Stimulated activated CD4-positive, alpha-beta T cell treated with anti-CD3 and anti-CD28 coated beads, Interleukin-1b, Interleukin-23, amount 100 ng/mL, for 1 hour (primary cell): ENCODE measurements around the gene VCAM1.
"Not testable (repeated sequence)": the region's sequence is repeated elsewhere in the genome, so short reads cannot be mapped to it uniquely, and the experiment has no call there.

ENCODE experiments used
- DNase-seq, 2 donors: peaks; one replicate each; pipeline ENCODE4 v3.0.0-alpha.2; 2020; ENCODE audit warnings: low read depth in 2 of 2

VCAM1 gene

DNA sequence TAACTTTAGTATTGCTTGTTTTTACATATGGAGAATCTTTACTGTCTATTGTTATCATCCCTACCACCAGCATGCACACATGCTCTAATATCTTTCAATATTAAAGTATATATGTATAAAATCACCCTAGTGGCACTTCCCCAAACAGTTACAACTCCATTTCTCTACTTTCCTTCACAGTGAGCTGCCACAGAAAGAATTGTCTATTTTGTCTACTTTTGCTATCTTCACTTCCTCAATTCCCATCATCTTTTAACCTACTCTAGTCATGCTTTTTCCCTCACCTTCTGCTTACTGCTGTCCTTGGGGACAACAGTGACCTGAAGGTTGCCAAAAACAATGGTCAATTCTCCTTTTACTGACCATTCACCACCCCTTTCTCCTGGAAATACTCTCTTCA lies 59.2 kb downstream of the VCAM1 start:
- no peak for DNase-seq

DNA sequence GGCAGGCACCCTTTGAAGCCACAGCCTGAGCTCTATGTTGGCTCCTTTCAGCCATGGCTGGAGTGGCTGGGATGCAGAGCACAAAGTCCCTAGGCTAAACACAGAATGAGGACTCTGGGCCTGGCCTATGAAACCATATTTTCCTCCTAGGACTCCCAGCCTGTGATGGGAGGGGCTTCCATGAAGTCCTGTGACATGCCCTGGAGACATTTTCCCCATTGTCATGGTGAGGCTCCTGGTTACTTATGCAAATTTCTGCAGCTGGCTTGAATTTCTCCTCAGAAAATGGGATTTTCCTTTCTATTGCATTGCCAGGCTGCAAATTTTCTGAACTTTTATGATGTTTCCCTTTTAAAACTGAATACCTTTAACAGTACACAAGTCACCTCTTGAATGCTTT lies 61.3 kb downstream of the VCAM1 start:
- DNase-seq: no peak

DNA sequence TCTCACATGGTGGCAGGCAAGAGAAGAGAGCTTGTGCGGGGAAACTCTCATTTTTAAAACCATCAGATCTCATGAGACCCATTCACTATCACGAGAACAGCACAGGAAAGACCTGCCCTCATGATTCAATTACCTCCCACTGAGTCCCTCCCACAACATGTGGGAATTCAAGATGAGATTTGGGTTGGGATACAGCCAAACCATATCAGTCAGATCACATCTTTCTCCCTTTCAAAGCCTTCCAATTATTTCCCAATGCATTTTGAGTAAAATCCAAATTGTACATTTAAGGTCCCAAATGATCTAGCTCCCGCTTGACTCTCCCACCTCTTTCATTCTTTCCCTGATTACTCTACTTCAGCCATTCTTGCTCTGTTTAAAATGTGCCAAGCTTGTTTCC lies 62.2 kb downstream of the VCAM1 start:
- not testable (repeated sequence) for DNase-seq

DNA sequence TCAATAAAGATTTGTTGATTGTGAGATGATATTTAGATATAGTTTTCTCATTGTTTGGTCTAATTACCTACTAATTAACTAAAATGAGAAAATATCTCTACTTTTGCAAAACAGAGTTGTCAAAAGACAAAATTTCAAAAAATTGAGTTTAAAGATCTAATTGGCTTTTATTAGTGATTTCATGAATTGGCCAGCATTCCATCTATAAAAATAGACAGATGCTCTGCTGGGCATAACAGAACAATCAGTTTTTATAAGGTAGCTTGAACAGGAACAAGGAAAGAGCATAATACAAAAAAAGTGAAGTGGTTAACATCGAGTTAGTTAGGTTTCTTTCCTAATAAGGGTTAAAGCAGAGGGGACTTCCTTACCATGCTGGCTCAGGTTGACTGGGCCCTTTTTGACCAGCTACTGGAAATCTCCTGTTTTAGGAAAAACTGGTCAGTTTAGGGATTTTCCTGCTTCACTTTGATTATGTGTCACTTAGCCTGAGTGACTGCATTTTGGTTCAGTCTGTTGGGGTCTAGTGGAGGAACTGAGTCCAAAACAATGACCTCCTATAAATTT lies 63.0 kb downstream of the VCAM1 start:
- DNase-seq: no peak

DNA sequence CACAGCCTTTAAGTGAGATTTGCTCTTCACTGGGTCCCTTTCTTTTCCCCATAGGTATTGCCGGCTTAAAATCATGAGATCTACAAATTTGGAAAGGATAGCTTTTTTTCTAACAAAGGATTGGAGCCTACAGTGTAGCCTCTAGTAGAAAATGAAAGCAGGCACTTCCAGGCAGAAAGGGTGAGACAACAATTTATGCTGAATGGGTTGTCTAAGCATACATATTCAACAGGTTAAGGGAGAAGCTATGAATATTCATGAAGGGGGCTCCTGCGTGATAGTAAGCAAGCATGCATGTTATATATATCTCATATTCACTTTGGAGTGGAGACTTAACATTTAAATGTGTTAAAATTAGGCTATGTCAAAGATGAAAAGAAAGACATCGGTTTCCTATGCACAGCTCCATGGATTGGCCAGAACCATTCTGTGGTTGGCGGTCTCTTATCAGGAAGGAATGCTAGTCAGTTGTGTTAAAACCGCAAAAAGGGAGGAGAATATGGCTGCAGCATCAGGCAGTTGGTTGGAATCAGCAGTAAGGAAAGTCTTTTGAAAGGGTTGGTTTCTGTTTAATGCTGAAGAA lies 66.0 kb downstream of the VCAM1 start:
- DNase-seq: no peak

DNA sequence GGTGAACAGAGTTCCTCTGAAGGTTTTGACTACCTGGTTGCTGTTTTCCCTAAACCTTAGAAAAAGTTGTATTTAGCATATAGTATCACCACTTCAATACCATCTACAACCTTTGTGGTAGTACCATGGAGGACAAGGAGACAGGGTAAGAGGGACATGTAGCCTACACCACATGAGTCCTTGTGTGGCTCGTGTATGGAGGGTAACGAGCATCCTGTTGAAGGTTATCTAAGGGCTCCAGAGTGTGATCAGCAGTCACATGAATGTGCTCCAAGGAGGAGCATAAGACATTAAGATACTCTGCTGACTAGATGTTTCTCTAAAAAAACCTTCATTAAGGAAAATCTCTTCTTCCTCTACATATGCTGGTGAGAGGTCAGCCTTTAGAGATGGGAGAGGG lies 67.3 kb downstream of the VCAM1 start:
- DNase-seq: no peak
